Smooth muscle cell (in vitro differentiated cells): ENCODE data around the gene TRIM21. TPM values are rescaled to one million over a fixed set of nuclear protein-coding genes. Genes with fewer than 3 reads are reported as not detected.
A peak's percentile ranks its signal among the peaks of the same experiment; 100 is the strongest.

Experiments used
- DNase-seq: peaks from one replicate; lab custom pipeline; 2025; ENCODE audit not compliant: unreplicated experiment; lab: John Stamatoyannopoulos, UW
- H2AFZ ChIP-seq: fragments of 200-600 bp; sonication (generic); 2 replicates; pipeline ENCODE4 v1.6.0; 2016; ENCODE audit warnings: antibody characterized with exemption, low read depth, mild to moderate bottlenecking
- H3F3A ChIP-seq: fragments of 200-600 bp; sonication (generic); 2 replicates; pipeline ENCODE4 v1.6.0; 2017; ENCODE audit warnings: antibody characterized with exemption, low read depth
- H3K27ac ChIP-seq: fragments of 200-600 bp; sonication (generic); 2 replicates; pipeline ENCODE4 v1.5.1; 2016; ENCODE audit warnings: low read depth, mild to moderate bottlenecking
- H3K27me3 ChIP-seq: fragments of 200-600 bp; sonication (generic); 2 replicates; pipeline ENCODE4 v1.6.1; 2016; ENCODE audit warnings: low read depth, mild to moderate bottlenecking
- H3K36me3 ChIP-seq: fragments of 200-600 bp; sonication (generic); 2 replicates; pipeline ENCODE4 v1.5.1; 2016; ENCODE audit warnings: low read depth
- H3K4me1 ChIP-seq: fragments of 200-600 bp; sonication (generic); 2 replicates; pipeline ENCODE4 v1.5.1; 2016; ENCODE audit warnings: low read depth
- H3K4me2 ChIP-seq: fragments of 200-600 bp; sonication (generic); 2 replicates; pipeline ENCODE4 v1.6.0; 2016; ENCODE audit warnings: mild to moderate bottlenecking
- H3K4me3 ChIP-seq: fragments of 200-600 bp; sonication (generic); 2 replicates; pipeline ENCODE4 v1.5.1; 2016; ENCODE audit warnings: mild to moderate bottlenecking
- H3K79me2 ChIP-seq: fragments of 200-600 bp; sonication (generic); 2 replicates; pipeline ENCODE4 v1.6.0; 2016; ENCODE audit warnings: low read depth, mild to moderate bottlenecking
- H3K9ac ChIP-seq: fragments of 200-600 bp; sonication (generic); 2 replicates; pipeline ENCODE4 v1.6.0; 2016; ENCODE audit warnings: low read depth
- H3K9me3 ChIP-seq: fragments of 200-600 bp; sonication (generic); replicated peaks from 2 replicates; pipeline ENCODE4 v1.5.1; 2016; ENCODE audit warnings: low read depth
- H4K20me1 ChIP-seq: fragments of 200-600 bp; sonication (generic); 2 replicates; pipeline ENCODE4 v1.6.0; 2016; ENCODE audit warnings: low read depth
- WGBS: methylation state at CpG from one replicate; pipeline ENCODE4 v1.1.7; 2016; ENCODE audit warnings: low lambda C conversion rate; 5-methylcytosine and 5-hydroxymethylcytosine counted together
- polyA plus RNA-seq: library from polyadenylated mRNA; unstranded; fragments of >200 nt; fragmentation: Nextera tagmentation; extraction: Ambion mirVana; gene quantifications from 2 replicates; pipeline ENCODE4 v1.2.1, GENCODE V29; 2016
- total RNA-seq: library from RNA; depleted of rRNA; stranded (reverse); fragments of >200 nt; gene quantifications from 2 replicates; pipeline ENCODE4 v1.2.3, GENCODE V29; 2014
- TF ChIP-seq, protein P1 (sequence below): fragments of 200-600 bp; sonication (generic); IDR thresholded peaks from 2 replicates; pipeline ENCODE4 v1.5.1; 2017; ENCODE audit warnings: borderline replicate concordance, mild to moderate bottlenecking, antibody characterized with exemption; ENCODE audit not compliant: insufficient read depth, poor library complexity, severe bottlenecking

Gene TRIM21
- total and polyA plus RNA-seq, 2 experiments from 2014 or later, result 14.0 TPM

DNA sequence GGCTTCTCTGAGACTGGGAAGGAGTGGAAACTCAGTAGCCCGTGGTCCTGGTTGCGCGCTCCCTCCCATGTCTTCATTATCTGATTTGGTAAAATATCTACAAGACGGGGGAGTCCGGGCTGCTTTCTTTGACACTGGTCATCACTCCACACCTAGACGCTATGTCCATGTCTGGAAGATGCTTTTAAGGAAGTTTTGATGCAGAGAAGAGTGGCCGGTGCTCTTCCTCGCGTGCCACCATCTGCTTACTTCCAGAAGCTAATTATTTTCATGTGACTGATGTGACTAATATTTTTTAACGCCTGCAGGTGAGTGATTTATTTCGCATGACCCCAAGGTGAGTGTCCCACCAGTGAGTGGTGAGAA is 339 bp upstream of the TRIM21 start:
- whole genome bisulfite sequencing, result 42% methylated on average over 11 of the region's 11 CpGs
- H4K20me1 ChIP-seq, result no peaks in the 10 kb centered on the region
- H3K27ac ChIP-seq, result no peak overlapping the region
- DNase-seq, result no peak
- peaks cover 1% of the 10 kb centered on the region for H3K36me3 ChIP-seq
- peak overlapping the region; percentile 69 for H3K4me3 ChIP-seq
- H3K9me3 ChIP-seq, result no peaks in the 10 kb centered on the region
- no peak overlapping the region for H3K9ac ChIP-seq
- H2AFZ ChIP-seq, result peak overlapping the region; percentile 91
- H3K27me3 ChIP-seq, result no peaks in the 10 kb centered on the region
- TF ChIP-seq, protein P1, sequence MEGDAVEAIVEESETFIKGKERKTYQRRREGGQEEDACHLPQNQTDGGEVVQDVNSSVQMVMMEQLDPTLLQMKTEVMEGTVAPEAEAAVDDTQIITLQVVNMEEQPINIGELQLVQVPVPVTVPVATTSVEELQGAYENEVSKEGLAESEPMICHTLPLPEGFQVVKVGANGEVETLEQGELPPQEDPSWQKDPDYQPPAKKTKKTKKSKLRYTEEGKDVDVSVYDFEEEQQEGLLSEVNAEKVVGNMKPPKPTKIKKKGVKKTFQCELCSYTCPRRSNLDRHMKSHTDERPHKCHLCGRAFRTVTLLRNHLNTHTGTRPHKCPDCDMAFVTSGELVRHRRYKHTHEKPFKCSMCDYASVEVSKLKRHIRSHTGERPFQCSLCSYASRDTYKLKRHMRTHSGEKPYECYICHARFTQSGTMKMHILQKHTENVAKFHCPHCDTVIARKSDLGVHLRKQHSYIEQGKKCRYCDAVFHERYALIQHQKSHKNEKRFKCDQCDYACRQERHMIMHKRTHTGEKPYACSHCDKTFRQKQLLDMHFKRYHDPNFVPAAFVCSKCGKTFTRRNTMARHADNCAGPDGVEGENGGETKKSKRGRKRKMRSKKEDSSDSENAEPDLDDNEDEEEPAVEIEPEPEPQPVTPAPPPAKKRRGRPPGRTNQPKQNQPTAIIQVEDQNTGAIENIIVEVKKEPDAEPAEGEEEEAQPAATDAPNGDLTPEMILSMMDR, result no peak
- H3K79me2 ChIP-seq, result peaks cover 5% of the 10 kb centered on the region
- H3K4me1 ChIP-seq, result no peaks in the 10 kb centered on the region
- no peaks in the 10 kb centered on the region for H3F3A ChIP-seq
- peak overlapping the region; percentile 90 for H3K4me2 ChIP-seq

DNA sequence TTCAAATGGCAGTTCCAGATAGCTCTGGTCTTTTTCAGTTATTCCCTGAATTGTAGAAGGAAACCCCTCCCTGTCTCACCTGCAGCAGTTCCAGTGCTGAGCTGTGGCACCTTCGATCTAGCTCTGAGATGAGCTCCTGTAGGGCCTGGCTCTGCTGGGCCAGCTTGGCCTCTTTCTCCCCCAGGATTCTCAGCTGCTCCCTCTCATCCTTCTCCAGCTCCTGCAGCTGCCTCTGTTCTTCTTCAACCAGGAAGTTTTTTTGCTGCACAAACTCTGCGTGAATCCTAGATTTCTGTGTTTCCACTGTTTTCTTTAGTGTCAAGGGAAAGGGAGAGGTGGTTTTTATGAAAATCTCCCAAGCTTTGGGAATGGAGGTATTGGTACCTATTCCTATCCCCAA is 5.3 kb downstream of the TRIM21 start:
- Histone ChIP-seq H4K20me1 (no peaks in the 10 kb centered on the region), H3K4me2 (no peak overlapping the region), H3K79me2 (peaks cover 5% of the 10 kb centered on the region), H3K27me3 (no peaks in the 10 kb centered on the region), H2AFZ (no peak overlapping the region), H3K9me3 (no peaks in the 10 kb centered on the region), H3K27ac (no peak overlapping the region), H3K9ac (no peak overlapping the region), H3K4me3 (no peak overlapping the region), H3K4me1 (no peaks in the 10 kb centered on the region), H3F3A (no peaks in the 10 kb centered on the region), H3K36me3 (peaks cover 3% of the 10 kb centered on the region)
- no peak for DNase-seq
- WGBS, result 100% methylated on average over 2 of the region's 2 CpGs
- TF ChIP-seq, protein P1, result no peak

DNA sequence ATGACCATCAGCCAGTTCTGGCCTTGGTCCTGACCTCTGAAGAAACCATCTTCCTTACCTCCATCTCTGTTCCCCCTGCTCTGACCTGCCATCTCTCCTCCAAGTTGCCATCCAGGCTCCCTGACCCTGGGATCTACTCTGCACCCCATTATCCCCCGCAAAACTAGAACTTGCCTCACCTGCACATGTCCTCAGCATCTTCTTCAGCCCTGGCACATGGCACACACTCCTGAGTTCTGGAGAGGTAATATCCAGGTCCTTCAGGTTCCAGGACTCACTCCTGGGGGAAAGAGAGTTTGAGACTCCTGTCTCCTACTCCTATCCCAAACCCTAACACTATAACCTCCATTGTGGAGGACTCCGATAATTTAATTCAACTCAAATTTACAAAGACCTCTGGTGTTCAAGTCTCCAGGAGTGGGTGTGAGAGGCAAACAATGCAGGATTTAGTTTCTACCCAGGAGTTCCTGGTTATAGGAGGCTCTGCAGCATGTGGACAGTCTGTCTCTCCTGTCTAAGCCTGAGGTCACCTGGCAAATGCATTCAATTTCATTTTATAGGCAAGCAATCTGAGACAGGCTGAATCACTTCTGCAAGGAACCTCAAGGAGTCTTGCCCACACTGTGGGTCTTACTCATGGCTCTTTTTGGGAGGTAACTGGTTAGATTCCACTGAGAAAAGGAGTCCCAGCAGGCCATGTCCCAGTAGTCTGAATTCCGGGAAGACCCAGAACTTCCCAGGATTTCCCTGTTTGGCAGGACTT is 7.3 kb downstream of the TRIM21 start:
- Histone ChIP-seq H3K9me3 (no peaks in the 10 kb centered on the region), H3K4me2 (no peak overlapping the region), H2AFZ (no peak overlapping the region), H3K79me2 (no peaks in the 10 kb centered on the region), H3K9ac (no peak overlapping the region), H4K20me1 (no peaks in the 10 kb centered on the region), H3K4me3 (no peak overlapping the region), H3K27ac (no peak overlapping the region), H3K36me3 (peaks cover 3% of the 10 kb centered on the region), H3F3A (no peaks in the 10 kb centered on the region), H3K4me1 (no peaks in the 10 kb centered on the region), H3K27me3 (no peaks in the 10 kb centered on the region)
- WGBS, result 93% methylated on average over 3 of the region's 3 CpGs
- TF ChIP-seq, protein P1, result no peak
- DNase-seq, result no peak

DNA sequence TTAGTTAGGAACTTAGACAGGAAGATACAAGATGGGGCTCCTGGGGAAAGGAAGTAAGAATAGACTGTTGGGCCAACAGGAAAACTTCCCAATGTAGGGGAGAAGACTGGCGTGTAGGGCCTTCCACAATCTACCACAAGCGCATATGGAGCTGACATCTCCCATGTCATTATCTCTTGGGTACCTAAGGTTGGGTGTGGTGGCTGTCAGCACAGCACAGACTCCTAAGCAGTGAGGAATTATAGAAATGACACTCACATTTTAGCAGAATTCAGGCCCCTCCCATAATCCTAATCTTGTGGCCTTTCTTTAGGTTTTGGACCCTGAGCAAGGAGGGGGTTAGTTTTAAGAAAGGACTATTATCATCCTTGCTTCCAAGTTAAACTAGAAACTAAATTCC is 11.6 kb downstream of the TRIM21 start:
- Histone ChIP-seq H2AFZ (no peak overlapping the region), H3K4me3 (no peak overlapping the region), H3K4me2 (no peak overlapping the region), H3K4me1 (no peaks in the 10 kb centered on the region), H3K9me3 (no peaks in the 10 kb centered on the region), H3K9ac (no peak overlapping the region), H3K36me3 (no peaks in the 10 kb centered on the region), H4K20me1 (no peaks in the 10 kb centered on the region), H3K27me3 (no peaks in the 10 kb centered on the region), H3K79me2 (no peaks in the 10 kb centered on the region), H3F3A (no peaks in the 10 kb centered on the region), H3K27ac (no peak overlapping the region)
- no peak for DNase-seq
- TF ChIP-seq, protein P1, result no peak
- WGBS, result 60% methylated on average over 2 of the region's 2 CpGs
